ENCODE measurements around the gene HDAC10.
"Not testable (repeated sequence)": the region's sequence is repeated elsewhere in the genome, so short reads cannot be mapped to it uniquely, and the experiment has no call there.

Gene HDAC10

DNA sequence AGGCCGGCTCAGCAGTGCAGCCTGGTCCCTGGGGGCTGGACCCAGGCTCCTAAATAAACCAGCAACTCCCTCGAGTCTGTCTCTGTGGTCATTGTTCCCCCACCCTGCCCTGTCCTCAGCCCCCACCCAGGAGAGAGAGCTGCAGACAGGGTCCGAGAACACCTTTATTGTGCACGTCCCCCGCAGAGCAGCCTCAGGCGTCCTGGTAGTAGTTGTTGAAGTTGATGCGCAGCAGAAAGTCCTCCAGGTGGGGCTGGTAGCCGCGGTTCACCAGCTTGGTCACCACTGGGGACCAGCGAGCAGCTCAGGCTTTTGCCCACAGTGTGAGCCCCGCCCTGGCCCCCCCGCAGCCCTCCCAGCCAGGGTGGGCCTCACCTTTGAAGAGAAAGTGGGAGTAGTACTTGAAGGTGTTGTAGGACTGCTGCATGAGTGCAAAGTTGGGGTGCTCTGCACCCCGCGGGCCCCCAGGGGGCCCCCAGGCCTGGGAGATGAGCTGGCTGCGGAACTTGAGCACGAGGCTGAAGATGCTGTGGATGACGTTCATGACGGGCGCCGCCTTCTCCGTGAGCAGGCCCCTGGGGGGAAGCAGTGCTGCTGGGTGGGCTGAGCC, 33.4 kb downstream of the HDAC10 start:
- DNase-seq (ENCODE audit: low read depth), result no peak

DNA sequence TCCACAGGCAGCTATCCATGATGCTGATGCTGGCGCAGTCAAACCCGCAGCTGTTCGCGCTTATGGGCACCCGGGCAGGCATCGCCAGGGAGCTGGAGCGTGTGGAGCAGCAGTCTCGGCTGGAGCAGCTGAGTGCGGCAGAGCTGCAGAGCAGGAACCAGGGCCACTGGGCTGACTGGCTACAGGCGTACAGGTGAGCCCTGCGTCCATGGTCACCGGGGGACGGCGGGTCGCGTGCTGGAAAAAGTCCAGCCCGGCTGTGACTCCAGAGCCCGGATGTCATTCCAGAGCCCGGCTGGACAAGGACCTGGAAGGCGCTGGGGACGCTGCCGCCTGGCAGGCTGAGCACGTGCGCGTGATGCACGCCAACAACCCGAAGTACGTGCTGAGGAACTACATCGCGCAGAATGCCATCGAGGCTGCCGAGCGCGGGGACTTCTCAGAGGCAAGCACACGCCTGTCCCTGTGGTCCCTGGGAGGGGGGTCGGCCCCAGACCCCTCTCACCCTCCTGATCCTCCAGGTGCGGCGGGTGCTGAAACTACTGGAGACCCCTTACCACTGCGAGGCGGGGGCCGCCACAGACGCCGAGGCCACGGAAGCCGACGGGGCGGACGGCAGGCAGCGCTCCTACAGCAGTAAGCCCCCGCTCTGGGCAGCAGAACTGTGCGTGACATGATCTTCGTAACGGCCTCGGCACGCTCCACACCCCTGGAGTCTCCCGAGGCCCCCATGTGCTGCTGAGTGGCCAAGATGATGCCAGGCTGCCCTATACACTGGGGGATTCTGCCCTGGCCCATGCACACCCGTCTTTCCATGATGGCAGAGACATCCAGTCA, 34.2 kb downstream of the HDAC10 start:
- no peak for DNase-seq (ENCODE audit: low read depth)

DNA sequence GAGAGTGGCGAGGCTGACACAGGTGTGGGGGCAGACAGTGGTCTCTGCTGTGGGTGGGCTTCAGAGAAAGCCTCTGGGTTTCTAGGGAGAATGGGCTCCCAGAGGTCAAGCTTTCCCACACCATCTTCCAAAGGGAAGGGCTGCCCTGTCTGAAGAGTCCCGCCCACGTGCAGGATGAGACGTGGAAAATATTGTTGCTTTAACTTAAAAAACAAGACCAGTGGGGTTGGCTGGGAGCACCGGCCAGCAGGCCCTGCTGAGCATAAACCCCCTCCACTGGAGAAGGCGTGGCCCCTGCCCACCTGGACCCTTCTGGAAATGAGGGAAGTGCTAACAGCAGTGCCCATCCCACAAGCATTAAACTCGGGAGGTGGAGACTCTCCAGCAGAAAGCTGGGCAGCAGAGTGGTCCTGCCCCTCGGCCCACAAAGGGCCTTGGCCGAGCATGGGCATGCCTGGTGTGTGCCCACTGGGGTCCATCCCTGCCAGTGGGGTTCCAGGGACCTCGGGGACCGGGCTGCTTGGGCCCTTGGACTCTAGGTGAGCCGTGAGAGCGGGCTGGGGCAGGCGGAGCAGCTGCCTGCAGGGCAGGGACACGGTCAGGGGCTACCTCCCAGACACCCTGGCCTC, 34.9 kb downstream of the HDAC10 start:
- DNase-seq (ENCODE audit: low read depth), result no peak

DNA sequence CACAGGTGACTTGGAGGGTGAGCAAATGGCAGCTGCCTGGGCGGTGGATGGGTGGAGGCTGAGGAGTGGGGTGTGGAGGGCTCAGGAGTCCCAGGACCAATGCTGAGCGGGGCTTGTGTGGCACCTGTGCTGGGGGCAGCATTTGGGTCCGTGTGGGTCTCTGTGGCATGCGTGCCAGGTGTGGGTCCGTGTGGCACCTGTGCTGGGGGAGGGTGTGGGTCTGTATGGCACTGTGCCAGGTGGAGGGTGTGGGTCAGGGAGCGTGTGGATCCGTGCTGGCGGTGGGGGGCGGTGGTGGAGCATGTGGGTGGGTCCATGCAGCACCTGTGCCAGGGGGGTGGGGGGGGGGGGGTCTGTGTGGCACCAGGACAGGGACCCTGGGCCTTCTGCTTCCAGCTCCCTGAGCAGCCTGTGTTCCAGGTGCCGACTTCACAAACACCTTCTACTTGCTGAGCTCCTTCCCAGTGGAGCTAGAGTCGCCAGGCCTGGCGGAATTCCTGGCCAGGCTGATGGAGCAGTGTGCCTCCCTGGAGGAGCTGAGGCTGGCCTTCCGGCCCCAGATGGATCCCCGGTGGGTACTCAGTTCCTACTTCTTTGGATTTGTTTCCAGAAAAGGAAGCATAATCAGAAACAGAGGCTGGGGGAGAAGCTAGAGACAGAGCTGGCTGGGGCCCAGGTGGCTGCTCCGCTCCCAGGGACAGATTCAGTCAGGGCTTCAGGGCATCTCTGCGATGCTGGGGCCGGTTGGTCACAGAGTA, 35.6 kb downstream of the HDAC10 start:
- DNase-seq (ENCODE audit: low read depth), result no peak

DNA sequence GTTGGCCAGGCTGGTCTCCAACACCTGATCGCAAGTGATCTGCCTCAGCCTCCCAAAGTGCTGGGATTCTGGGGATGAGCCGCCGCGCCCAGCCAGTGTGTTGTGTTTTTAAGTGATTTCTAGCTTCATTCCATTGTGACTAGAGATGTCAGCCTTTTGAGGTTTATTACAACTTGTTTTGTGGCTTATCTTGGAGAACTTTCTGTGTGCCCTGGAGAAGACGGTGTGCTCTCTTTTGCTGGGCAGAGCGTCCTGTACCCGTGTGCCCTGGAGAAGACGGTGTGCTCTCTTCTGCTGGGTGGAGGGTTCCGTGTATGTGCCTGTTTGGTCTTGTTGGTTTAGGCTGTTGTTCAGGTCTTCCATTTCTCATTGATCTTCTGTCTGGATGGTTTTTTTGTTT, 37.8 kb downstream of the HDAC10 start:
- DNase-seq (ENCODE audit: low read depth), result no peak

DNA sequence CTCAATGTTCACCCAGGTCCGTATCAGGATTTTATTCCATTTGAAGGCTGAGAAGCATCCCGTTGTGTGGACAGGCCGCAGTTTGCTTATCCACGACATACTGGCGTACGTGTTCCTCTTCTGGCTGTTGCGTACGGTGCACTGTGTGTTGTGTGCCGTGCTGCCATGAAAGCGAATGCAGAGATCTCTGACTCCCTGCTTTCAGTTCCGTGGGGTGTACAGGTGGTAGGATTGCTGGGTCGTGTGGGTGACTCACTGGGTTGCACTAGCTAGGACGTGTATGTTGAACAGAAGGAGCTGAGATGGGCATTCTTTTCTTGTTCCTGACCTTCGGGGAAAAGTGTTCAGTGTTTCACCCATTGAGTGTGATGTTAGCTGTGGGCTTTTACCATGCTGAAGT, 39.9 kb downstream of the HDAC10 start:
- DNase-seq (ENCODE audit: low read depth), result no peak

DNA sequence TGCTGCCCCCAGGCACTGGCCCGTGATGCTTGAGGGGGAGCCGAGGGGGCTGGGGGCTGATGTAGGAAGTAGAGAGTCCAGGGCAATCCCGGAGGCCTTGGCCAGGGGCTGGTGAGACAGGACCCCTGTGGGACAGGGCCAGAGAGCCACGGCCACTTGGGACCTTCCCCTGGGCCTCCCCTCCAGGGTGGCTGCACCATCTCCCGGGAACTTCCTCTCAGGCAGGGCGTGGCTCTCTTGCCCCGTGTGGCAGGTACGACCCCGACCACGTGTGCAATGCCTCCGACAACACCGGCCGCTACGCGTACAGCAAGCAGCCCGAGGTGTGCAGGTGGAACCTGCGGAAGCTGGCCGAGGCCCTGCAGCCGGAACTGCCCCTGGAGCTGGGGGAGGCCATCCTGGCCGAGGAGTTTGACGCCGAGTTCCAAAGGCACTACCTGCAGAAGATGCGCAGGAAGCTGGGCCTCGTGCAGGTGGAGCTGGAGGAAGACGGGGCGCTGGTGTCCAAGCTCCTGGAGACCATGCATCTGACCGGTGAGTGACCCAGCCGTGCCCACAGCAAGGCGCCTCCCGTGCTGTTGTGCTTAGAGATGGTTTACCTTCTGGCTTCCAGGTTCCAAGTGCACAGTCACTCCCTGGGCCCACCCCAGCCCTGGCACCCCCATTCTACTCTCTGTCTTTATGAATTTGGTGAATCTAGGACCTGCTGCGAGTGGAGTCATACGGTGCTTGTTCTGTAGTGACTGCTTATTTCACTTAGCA, 40.5 kb downstream of the HDAC10 start:
- DNase-seq (ENCODE audit: low read depth), result no peak

DNA sequence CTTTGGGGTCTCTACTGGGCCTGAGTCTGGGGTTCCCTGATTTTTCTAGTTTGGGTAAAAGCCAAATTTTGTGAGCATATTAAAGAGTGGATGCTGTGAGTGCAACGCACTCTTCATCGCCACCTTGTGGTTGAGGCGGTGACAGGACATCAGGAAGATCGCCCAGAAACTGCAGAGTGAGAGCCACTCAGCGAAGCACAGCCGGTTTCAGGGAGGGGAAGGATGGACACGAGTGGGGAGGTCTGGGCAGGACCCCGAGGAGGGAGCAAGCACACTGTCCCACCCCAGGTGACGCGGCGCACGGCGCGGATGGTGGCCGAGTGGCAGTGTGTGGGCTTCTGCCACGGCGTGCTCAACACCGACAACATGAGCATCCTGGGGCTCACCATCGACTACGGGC, 41.2 kb downstream of the HDAC10 start:
- DNase-seq (ENCODE audit: low read depth), result peak; percentile 33

DNA sequence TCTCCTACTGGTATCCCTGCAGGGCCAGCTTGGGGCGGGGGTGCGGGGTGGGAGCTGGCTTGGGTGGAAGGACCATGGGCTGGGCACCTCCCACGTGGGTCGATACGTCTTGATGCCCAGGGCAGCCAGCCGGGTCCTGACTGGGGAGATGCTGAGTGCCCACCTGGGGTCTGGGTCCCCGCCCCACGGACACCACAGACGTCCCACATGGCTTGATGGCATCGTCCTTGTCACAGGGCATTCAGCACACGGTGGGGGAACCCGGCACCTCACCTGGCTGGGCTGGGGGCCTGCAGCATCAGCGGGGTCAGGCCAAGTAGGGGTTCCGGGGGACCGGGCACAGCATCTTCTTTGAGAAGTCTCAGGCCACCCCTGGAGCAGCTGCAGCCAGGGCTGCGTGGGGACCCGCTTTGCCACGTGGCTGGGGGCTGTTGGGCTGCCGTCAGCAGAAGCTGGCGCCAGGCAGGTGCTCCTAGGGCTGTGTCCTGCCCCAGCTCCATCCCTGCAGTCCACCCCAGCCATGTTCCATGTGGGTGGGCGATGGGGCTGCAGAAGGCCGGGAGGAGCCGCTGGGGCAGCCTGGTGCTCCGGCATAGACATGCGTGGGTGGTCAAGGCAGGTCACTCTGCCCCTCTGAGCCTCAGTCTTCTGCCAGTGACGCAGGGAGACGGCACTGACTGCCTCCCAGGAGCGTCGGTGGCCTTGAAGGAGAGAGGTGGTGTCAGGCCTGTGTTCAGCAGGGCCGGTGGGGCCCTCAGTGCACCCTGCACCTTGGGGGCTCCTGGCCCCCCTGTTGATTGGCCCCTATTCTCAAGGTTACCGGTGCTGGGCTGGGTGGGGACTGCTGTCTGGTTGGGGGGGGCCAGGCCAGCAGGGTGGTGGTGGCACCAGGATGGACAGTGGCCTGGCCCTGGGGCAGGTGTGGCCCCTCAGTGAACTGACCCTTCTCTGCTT, 41.8 kb downstream of the HDAC10 start:
- DNase-seq (ENCODE audit: low read depth), result no peak

DNA sequence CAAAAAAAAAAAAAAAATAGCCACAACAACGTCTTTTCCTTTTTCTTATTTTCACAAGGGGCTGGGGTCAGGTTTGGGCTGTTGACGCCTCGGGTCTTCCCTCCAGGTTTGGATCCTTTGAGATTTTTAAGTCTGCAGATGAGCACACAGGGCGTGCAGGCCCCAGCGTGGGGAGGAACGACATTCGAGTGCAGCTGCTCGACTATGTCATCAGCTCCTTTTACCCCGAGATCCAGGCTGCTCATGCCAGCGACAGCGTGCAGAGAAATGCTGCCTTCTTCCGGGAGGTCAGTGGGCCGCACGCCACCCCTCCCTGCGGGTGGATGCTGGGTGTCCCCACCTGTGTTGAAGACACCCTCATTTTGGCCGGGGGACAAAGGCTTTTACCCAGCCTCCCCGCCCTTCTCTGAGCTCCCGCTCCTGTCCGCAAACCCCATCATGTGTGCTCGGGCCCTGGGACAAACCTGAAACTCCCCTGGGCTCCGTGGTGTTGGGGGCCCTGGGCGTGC, 42.6 kb downstream of the HDAC10 start:
- DNase-seq (ENCODE audit: low read depth), result no peak

DNA sequence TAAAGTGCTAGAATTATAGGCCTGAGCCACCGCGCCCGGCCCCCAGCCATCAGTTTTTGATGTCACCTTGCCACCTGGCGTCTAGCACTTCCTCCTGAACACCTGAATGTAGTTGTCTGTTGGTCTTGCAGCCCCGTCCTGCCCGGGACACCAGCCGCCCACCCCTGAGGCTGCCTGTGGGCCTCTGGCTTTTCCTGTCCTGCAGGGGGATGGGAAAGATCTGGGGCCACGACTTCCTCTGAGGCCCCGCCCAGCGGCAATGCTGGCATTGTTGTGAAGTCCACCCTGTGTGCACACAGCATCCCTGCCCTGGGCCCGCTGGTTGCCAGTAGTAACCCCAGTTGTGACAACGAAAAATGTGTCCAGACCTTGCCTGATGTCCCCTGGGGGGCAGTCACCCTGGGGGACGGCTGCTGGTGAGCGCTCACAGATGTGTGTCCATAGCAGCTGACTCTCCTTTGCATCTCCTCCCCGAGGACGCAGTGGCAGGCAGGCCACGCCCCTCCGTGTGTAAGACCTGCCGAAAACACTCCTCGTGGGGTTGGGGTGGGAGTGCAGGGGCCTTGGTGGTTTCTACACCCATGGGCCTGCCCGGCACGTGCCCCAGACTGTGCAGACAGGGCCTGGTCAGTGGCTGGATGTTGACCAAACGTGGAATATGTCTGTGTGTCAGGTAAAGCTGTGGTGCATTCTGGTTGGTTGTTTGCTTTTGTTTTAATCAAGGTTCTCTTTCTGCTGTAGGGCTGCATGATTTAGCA, 43.5 kb downstream of the HDAC10 start:
- no peak for DNase-seq (ENCODE audit: low read depth)

DNA sequence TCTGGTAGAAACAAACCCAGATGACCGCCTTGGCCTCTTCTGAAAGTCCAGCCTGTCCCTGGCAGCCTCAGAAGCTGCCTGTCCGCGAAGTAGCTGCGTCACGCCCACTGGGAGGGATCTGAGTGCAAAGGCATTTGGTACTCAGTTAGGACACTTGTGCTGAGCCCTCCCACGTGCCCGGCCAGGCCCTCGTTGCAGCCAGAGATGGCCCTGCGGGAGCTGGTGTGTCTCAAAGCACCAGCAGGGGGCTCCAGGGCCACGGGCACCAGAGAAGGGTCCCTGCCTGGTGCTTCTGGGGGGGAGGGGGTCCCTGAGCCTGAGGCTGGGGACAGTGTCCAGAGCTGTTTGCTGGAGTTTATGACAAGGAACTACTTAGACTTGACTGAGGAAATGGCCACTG, 44.5 kb downstream of the HDAC10 start:
- DNase-seq (ENCODE audit: low read depth), result no peak

DNA sequence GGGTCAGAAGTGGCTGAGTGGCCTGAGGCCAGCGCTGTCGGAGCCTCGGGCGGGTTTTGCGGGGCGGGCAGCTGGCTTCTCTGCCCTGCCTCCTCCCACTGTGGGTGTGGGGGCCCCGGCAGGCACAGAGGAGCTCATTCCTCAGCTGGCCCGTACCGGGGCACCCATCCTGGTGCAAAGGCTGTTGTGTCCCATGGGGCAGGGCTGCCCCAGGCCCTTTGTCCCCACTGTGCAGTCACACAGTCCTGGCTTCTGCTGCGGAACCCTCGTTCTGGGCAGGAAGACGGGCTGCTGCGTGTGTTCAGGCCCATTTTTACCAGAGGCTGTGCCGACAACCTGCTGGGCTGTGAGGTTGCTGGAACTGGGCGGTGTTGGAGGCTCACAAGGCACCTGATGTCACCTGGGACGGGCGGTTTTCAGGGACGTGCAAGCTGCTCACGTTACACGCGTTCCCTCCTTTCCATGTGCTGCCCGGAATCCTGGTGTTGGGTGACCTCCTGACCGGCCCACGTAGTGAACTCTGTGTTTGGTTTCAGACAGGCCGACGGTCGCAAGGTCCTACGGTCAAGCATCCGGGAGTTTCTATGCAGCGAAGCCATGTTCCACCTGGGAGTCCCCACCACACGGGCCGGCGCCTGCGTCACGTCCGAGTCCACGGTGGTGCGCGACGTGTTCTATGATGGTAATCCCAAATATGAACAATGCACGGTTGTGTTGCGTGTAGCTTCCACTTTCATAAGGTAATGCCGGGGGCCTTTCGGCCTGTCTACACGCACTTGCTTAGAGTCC, 45.1 kb downstream of the HDAC10 start:
- no peak for DNase-seq (ENCODE audit: low read depth)

DNA sequence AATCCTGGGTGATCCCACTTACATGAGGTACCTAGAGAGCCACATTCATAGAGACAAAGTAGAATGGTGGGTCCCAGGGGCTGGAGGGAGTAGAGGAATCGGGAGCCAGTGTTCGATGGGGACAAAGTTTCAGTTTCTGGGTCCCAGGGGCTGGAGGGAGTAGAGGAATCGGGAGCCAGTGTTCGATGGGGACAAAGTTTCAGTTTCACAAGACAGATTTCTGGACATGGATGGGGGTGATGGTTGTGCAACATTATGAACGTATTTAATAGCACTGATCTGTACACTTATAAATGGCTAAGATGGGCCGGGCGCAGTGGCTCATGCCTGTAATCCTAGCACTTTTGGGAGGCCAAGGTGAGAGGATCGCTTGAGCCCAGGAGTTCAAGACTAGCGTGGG, 46.1 kb downstream of the HDAC10 start:
- not testable (repeated sequence) for DNase-seq (ENCODE audit: low read depth)

DNA sequence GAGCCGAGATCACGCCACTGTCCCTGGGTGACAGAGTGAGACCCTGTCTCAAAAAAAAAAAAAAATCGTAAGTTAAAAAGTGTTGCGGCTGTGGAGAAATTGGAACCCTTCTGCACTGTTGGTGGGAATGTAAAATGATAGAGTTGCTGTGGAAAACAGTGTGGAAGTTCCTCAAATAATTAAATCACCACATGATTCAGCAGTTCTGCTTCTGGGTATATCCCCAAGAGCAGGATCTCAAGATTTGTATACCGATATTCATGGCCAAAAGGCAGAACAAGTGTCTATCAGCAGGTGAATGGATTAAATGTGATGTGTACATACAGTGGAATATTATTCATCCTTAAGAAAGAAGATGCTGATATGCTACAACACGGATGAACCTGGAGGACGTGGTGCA, 46.5 kb downstream of the HDAC10 start:
- no peak for DNase-seq (ENCODE audit: low read depth)

DNA sequence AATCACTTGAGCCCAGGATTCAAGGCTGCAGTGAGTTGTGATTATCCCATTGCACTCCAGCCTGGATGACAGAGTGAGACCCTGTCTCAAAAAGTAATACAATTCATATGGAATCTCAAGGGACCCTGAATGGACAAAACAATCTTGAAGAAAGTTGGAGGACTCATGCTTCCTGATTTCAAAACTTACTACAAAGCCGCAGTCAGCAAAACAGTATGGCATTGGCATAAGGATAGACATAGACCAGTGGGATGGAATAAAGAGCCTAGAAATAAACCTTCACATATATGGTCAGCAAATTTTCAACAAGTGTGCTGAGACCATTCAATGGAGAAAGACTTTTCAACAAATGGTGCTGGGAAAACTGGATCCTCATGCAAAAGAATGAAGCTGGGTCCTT, 47.8 kb downstream of the HDAC10 start:
- DNase-seq (ENCODE audit: low read depth), result no peak

DNA sequence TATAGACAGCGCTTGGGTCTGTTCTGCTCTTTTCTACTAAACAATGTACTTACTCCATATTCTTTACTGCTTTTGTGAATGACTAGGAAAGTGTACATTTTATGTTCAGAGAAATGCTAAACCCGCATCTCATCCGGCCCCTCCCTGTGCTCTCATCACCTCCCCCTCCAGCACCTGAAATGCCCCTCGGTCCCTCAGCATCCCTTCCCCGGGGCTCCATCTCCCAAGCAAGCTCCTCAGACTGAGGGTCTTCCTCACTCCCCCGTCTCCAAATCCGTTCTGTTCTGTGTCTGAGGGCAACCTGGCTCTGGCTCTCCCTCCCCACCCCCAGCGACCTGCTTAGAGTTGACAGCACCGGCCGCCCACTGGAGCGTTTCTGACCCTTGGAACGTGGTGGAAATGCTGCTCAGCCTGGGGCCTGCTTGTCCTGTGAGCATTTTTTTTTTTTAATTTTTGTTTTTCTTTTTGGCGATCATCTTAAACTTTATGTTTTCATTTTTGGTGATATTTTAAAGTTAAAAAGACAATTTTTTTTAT, 48.9 kb downstream of the HDAC10 start:
- DNase-seq (ENCODE audit: low read depth), result no peak

Data from stimulated activated CD8-positive, alpha-beta memory T cell treated with anti-CD3 and anti-CD28 coated beads, Interleukin-15, amount 100 ng/mL, for 1 hour (primary cell).